GM19035 (cell line): ENCODE measurements around the gene MAPK12.

Source experiments
- ATAC-seq: cut with Tn5 transposase; IDR thresholded peaks from one replicate; pipeline ENCODE4 v1.9.1; 2021; ENCODE audit not compliant: unreplicated experiment

MAPK12 gene

GRCh38 chr22:50236731-50237409 lies 24.6 kb downstream of the MAPK12 start:
- no peak for ATAC-seq

DNA sequence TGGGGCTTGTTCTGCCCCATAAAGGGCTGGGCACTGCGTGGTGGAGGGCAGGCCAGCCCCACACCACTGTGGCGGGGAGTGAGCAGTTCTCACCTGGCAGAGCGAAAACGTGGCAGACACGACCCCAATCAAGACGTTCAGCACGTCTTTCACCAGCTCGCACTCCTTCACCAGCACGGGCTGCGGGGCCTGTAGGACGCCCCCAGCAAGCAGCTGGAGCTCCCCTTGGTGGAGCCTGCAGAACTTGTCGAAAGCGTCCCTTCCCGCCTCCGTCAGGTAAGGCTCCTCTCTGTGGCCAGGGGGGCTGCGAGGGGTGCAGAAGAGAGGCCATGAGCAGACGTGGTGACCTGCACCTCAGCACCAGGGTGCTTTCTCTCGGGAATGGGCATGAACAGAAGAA lies 28.3 kb downstream of the MAPK12 start:
- ATAC-seq: no peak

GRCh38 chr22:50232481-50233151 lies 28.9 kb downstream of the MAPK12 start:
- no peak for ATAC-seq

DNA sequence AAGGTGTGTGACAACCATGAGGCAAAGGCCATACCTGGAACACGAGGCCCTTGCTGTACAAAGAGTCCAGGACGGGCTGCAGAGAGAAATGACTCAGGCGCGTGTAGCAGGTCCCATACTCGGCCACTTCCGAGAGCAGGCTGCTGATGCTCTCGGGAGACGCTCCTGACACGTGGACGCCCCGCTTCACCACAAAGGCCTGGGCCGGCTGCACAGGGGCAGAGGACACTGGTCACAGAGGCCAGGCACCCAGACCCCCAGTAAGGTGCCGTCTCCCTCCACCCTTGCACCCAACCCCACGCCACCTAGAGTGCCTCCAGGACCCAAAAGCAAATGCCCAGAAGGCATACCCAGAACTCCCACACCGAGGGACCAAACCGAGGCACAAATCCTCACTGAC lies 32.1 kb downstream of the MAPK12 start:
- ATAC-seq: no peak

DNA sequence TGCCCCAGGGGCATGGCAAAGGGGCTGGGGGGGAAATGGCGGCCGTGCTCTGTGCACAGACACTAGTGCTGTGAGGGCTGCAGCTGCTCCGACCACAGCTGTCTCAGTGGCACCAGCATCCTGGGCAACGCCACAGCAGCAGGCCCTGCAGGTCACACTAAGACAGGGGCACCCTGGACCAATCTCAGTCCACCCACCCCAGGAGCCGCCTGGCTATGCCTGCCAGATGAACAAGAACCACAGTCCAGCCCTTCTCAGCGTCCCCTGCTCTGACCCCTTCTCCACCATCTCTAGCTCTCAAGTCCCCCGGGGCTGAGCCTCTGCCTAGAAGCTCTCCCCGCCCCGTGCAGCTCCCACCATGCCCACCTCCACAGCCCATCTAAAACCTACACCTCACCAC lies 33.1 kb downstream of the MAPK12 start:
- ATAC-seq: no peak

- ATAC-seq: no peak
Measured at GRCh38 chr22:50227579-50228215, 33.8 kb downstream of the MAPK12 start.

GRCh38 chr22:50226875-50227165 lies 34.7 kb downstream of the MAPK12 start:
- ATAC-seq: no peak

DNA sequence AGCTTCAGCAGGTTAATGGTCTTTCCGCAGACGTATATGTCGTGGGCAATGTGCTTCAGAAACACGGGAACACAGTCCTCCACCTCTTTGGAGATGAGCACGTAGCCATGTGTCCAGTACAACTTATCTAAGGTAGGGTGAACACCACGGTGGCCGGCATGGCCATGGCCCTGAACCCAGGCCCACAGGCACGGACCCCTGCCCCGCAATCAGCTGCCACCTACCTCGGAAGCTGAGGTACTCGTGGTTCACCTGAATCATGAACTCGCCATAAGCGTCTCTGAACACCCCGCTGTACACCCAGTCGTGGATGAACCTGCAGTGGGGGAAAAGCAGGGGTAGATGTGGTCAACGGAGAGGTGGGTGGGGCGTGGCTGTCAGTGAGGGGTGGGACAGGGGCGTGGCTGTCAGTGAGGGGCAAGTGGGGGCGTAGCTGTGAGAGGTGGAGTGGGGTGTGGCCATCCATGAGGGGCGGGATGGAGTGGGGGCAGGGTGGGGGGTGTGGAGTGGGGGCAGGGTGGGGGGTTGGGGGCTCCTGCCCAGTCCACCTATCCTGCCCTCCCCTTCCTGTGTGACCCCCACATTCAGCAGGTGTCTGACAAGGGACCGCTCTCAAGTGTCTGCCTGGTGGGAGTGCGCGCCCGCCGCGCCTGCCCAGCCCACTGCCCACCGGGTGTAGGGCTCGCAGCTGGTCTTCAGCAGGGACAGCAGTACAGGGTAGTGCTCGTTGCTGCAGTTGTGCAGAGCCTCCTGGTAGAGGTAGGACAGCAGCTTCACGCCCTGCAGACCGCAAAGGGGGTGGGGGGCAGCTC lies 35.2 kb downstream of the MAPK12 start:
- ATAC-seq: no peak

GRCh38 chr22:50225200-50225969 lies 36.1 kb downstream of the MAPK12 start:
- no peak for ATAC-seq

GRCh38 chr22:50224071-50224470 lies 37.4 kb downstream of the MAPK12 start:
- no peak for ATAC-seq

DNA sequence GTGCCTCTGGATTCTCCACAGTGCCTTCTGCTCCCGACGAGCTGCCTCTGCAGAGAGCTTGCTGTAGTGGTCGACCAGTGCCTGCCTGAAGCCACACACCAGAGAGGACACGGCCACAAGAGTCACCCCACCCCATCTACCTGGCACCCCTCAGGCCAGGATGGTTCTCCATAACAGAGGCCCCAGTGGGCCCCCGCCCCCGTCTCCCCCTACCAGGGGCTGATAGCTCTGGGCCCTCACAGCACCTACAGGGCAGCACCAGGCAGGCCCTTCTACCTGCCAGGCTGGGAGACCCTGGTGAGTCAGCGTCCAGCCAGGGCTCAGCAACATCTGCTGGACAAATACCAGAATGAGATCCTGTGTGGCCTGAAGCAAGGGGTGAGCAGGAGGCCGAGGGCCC lies 39.0 kb downstream of the MAPK12 start:
- no peak for ATAC-seq

DNA sequence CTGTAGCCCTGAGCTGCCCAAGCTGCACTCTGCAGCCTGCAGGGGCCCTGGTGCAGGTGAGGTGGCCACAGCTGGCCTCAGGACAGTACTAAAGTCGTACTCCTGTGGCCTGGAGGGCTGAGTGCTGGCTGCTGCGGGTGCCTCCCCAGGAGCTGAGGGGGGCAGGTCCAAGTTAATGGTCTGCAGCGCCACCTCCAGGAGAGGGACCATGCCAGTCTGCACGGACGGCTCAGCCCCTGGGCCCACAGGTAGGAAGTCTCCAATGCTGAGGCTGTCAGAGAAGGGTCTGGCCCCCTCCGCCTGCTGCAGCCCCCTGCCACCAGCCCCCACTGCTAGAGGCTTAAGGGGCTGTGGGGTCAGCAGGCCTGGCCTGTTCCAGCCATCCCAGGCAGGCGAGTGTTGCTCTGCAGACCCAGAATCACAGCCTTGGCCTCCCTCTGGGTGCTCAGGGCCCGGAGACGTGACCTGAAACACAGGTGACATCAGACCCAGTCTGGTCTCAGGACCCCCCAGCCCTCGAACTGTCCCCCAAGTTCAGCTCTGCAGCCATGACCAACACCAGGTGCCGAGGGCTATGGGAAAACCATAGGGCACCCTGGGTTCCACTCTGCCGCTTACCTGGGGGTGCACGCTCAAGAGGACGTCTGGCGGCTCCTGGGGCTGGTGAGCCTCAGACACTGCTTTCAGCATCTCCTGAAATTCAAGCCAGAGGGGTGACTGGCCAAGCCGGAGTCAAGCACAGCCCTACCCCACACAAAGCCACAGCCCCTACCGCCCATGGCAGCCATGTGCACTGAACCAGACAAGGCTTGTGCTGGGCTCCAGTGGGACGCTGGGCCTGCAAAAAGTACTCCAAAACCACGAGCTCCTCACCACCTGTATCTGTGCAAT lies 39.8 kb downstream of the MAPK12 start:
- no peak for ATAC-seq

DNA sequence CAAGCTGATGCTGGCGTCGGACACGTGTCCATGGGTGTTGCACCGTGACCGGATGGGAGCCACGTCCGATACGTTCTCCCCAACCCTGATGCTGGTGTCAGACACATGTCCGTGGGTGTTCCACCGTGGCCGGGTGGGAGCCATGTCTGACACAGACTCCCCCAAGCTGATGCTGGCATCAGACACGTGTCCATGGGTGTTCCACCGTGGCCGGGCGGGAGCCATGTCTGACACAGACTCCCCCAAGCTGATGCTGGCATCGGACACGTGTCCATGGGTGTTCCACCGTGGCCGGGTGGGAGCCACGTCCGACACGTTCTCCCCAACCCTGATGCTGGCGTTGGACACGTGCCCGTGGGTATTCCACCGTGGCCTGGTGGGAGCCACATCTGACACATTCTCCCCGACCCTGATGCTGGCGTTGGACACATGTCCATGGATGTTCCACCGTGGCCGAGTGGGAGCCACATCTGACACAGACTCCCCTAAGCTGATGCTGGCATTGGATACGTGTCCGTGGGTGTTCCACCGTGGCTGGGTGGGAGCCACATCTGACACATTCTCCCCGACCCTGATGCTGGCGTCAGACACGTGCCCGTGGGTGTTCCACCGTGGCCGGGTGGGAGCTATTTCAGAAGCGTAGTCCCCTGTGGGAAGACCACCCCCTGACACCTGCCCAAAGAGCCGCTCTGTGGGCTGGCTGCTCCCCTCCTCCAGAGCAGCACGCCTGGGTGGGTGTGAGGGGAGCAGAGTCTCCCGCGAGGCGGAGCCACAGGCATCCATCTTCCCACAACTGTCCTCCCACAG lies 40.7 kb downstream of the MAPK12 start:
- no peak for ATAC-seq

- ATAC-seq: no peak
Measured at GRCh38 chr22:50219800-50220602, 41.5 kb downstream of the MAPK12 start.

DNA sequence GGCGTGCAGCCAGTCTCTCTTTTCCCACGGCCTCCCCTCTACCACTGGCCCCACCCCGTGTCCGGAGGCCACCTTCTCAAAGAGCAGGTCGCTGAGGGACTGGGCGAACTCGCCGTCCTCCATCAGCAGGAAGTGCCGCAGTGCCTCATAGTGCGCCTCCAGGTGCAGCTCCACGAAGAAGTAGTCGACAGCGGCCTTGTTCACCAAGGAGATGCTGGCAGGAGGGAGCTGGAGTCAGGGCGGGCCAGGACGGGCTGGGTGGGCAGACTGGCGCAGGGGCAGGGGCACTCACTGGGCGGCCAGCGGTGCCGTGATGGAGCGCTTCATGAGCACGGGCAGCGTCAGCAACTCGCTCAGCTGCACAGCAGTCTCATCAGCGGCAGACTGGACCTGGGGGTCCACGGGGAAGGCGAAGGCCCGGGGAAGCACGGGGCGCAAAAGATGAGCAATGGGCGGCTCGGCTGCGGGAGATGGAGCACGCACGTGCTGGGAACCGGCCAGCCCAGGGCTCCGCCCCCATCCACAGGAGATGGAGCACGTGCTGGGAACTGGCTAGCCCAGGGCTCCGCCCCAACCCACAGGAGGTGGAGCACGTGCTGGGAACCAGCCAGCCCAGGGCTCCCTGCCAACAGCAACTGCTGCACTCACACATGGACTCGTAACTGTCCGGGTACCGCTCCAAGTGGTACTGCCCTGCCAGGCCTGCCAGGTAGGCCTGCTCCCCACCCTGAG lies 42.3 kb downstream of the MAPK12 start:
- ATAC-seq: no peak

DNA sequence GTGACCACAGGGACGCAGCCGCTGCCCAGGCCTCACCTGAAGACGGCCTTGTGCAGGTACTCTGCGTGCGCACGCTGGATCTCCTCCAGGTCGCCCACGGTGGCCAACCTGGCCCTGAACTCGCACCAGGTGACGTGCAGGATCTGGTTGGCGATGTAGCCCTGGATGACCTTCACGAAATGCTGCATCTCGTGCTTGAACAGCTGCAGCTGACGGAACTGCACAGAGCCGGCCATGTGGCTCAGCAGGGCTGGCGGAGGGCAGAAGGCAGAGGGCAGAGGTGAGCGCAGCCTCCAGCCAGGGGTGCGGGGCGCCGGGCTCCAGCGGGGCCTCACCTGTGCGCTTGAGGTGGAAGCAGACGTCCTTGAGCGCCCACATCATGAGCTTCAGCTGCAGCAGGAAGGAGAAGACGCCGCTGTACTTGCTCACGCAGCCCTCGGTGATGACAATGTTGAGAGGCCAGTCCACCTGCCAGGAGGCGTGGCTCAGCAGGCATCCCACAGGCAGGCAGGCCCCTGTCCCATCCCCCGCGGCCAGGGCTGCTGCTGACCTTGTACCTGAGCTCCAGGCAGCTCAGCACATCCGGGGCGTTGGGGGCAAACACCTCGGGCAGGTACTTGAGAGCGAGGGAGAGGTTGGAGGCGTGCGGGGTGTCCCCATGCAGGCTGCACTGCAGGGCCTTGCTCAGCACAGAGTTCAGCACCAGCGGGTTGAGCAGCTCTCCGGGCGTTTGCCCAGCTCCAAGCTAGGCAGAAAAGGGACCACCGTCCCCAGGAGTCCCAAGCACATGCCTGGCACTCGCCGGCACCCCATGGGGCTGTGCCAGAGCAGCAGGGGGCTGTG lies 43.1 kb downstream of the MAPK12 start:
- no peak for ATAC-seq
